Measurements from ENCODE around the gene SCAMP4.

GRCh38 chr19:1855828-1856255 is 49.4 kb upstream of the SCAMP4 start:
- TF ChIP-seq CTCF (IDR thresholded peaks at IDR 0.05; ENCODE audit: insufficient read depth, low read length) (no peak), SPI1 (IDR thresholded peaks at IDR 0.05; ENCODE audit: borderline replicate concordance, low read depth) (no peak), GABPA (IDR thresholded peaks at IDR 0.05; ENCODE audit: low read depth) (no peak)
